Measurements from ENCODE around the gene TMEM134.

Gene TMEM134

GRCh38 chr11:67499808-67500483 is 30.9 kb upstream of the TMEM134 start:
- TF ChIP-seq, protein P1, sequence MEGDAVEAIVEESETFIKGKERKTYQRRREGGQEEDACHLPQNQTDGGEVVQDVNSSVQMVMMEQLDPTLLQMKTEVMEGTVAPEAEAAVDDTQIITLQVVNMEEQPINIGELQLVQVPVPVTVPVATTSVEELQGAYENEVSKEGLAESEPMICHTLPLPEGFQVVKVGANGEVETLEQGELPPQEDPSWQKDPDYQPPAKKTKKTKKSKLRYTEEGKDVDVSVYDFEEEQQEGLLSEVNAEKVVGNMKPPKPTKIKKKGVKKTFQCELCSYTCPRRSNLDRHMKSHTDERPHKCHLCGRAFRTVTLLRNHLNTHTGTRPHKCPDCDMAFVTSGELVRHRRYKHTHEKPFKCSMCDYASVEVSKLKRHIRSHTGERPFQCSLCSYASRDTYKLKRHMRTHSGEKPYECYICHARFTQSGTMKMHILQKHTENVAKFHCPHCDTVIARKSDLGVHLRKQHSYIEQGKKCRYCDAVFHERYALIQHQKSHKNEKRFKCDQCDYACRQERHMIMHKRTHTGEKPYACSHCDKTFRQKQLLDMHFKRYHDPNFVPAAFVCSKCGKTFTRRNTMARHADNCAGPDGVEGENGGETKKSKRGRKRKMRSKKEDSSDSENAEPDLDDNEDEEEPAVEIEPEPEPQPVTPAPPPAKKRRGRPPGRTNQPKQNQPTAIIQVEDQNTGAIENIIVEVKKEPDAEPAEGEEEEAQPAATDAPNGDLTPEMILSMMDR (IDR thresholded peaks at IDR 0.05; ENCODE audit: control insufficient read depth, extremely low read depth, insufficient read depth) = no peak
- H3K4me3 ChIP-seq (ENCODE audit: low read depth, low read length) = no peak overlapping the region
- no peak for DNase-seq (ENCODE audit: low read depth)

DNA sequence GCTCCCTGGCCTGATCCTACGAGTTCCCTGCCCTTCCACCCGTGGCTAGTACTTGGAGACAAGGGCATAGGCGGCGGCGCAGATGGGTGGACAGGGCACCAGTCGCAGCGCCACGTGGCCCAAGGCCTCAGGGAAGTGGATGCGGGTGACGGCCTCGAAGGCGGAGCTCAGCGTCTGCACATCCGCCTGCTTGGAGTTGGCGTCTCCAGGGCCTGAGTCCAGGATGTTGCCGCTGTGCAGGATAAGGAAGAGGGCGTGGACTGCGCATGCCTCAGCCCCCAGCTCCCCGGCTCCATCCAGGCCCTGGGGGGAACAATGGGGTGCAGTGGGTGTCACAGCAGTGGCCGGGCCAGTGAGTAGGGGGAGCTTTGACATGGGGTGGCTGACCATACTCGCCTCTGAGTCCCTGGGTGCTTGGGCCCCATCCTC is 29.5 kb upstream of the TMEM134 start:
- no peak overlapping the region for H3K4me3 ChIP-seq (ENCODE audit: low read depth, low read length)
- TF ChIP-seq, protein P1 (IDR thresholded peaks at IDR 0.05; ENCODE audit: control insufficient read depth, extremely low read depth, insufficient read depth) = no peak
- DNase-seq (ENCODE audit: low read depth) = no peak

- TF ChIP-seq, protein P1 (IDR thresholded peaks at IDR 0.05; ENCODE audit: control insufficient read depth, extremely low read depth, insufficient read depth) = no peak
- no peak overlapping the region for H3K4me3 ChIP-seq (ENCODE audit: low read depth, low read length)
- DNase-seq (ENCODE audit: low read depth) = no peak
These were observed 28.7 kb upstream of the TMEM134 start for GRCh38 chr11:67497656-67498291.

DNA sequence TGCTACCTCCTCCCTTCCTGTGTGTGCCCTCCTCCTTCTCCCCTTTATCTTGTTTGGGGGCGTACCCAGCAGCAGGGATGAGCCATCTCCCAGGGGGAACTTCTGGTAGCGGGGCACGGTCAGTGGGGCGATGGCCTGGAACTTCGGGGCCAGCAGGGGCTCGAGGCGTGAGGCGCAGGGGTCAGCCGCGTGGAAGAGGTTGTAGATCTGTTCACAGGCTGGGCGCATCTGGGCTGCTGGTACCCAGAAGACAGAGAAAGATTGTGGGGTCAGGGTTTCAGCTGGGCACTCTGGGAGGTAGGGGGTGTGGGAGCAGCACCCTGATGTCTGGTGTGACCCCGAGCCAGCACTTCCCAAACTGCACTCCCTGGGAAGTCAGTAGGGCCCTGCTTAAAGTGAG is 27.1 kb upstream of the TMEM134 start:
- TF ChIP-seq, protein P1 (IDR thresholded peaks at IDR 0.05; ENCODE audit: control insufficient read depth, extremely low read depth, insufficient read depth) = no peak
- DNase-seq (ENCODE audit: low read depth) = no peak

DNA sequence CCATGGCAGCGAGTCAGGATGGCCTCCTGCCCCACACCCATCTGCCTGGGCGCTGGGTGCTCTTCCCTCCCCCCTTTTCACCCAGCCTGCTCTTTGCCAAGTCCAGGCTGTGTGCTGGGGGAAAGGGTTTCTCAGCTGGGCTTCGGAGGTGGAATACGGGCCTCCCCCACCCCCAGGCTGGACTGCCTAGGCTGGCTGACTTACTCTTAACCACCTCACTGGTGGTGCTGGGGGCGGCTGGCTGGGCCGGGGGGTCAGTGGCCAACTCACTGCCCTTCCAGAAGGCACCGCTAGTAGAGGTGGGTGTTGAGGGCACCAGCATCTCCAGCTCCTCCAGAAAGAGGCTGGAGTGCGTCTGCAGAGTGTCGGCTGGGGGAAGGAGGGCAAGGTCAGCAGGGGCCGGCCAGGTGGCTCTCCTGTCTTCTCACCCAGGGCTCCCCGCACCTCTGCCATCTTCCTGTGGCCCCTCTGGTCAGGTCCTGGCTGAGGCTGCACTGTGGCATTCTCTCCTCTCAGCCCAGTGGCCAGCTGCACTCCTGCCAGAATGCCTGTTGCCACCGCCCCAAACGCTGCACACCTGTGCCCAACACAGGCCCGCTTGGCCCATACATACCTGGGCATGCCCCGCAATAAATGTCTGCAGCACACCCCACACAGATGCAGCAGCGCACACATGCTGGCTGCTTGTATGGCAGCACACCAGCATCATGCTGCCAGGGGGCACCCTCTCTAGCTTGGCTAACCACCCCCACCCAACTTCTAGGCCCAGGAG is 26.4 kb upstream of the TMEM134 start:
- H3K4me3 ChIP-seq (ENCODE audit: low read depth, low read length) = no peak overlapping the region
- DNase-seq (ENCODE audit: low read depth) = no peak
- TF ChIP-seq, protein P1 (IDR thresholded peaks at IDR 0.05; ENCODE audit: control insufficient read depth, extremely low read depth, insufficient read depth) = no peak

More for the DNA sequence above, 27.1 kb upstream of the TMEM134 start:
- H3K4me3 ChIP-seq (ENCODE audit: low read depth, low read length) = no peak overlapping the region

- TF ChIP-seq, protein P1 (IDR thresholded peaks at IDR 0.05; ENCODE audit: control insufficient read depth, extremely low read depth, insufficient read depth) = no peak
- no peak for DNase-seq (ENCODE audit: low read depth)
- no peak overlapping the region for H3K4me3 ChIP-seq (ENCODE audit: low read depth, low read length)
These were observed 25.6 kb upstream of the TMEM134 start for GRCh38 chr11:67494371-67495233.

All from LNCaP clone FGC (cell line).